HG03460 (cell line): Measurements from ENCODE around the gene BLOC1S6.
"Not testable (repeated sequence)": the region's sequence is repeated elsewhere in the genome, so short reads cannot be mapped to it uniquely, and the experiment has no call there.

Experiments
- ATAC-seq: cut with Tn5 transposase; IDR thresholded peaks from one replicate; pipeline ENCODE4 v1.9.1; 2021; ENCODE audit not compliant: unreplicated experiment

BLOC1S6 gene

GRCh38 chr15:45637552-45638033 lies 50.4 kb downstream of the BLOC1S6 start:
- peak; percentile 42 for ATAC-seq

GRCh38 chr15:45640616-45641015 lies 53.4 kb downstream of the BLOC1S6 start:
- ATAC-seq: no peak

- ATAC-seq: no peak
Observed at GRCh38 chr15:45641374-45641781, 54.2 kb downstream of the BLOC1S6 start.

GRCh38 chr15:45641999-45642932 lies 55.1 kb downstream of the BLOC1S6 start:
- ATAC-seq: no peak

GRCh38 chr15:45644437-45644836 lies 57.3 kb downstream of the BLOC1S6 start:
- no peak for ATAC-seq

GRCh38 chr15:45645026-45645980 lies 58.1 kb downstream of the BLOC1S6 start:
- ATAC-seq: no peak

- ATAC-seq: no peak
Observed at GRCh38 chr15:45646220-45646619, 59.0 kb downstream of the BLOC1S6 start.

GRCh38 chr15:45647828-45648227 lies 60.6 kb downstream of the BLOC1S6 start:
- no peak for ATAC-seq

GRCh38 chr15:45648521-45649200 lies 61.5 kb downstream of the BLOC1S6 start:
- no peak for ATAC-seq

- not testable (repeated sequence) for ATAC-seq
Observed at GRCh38 chr15:45650007-45650406, 62.8 kb downstream of the BLOC1S6 start.

- ATAC-seq: no peak
Observed at GRCh38 chr15:45650889-45651525, 63.8 kb downstream of the BLOC1S6 start.

- no peak for ATAC-seq
Observed at GRCh38 chr15:45653702-45654424, 66.7 kb downstream of the BLOC1S6 start.

GRCh38 chr15:45654749-45655148 lies 67.6 kb downstream of the BLOC1S6 start:
- no peak for ATAC-seq

- ATAC-seq: no peak
Observed at GRCh38 chr15:45657254-45657653, 70.1 kb downstream of the BLOC1S6 start.

GRCh38 chr15:45657764-45658545 lies 70.8 kb downstream of the BLOC1S6 start:
- no peak for ATAC-seq
